Gastroesophageal sphincter (tissue), 4 donors: Measurements from ENCODE around the gene ZSCAN18. TPM values are rescaled to one million over a fixed set of nuclear protein-coding genes. Genes with fewer than 3 reads are reported as not detected.

ENCODE experiments used
- ATAC-seq: fragments of 150-250 bp; one replicate; pipeline ENCODE4 v1.9.1; 2016; ENCODE audit warnings: mild to moderate bottlenecking, moderate library complexity
- H3K27ac ChIP-seq, 4 donors: fragments of 200-600 bp; sonication (generic) in 3 of 4; 1 replicate in 3 of 4; 2 replicates in 1 of 4; pipeline ENCODE4 v1.5.1; 2016 to 2019
- H3K27me3 ChIP-seq: fragments of 200-600 bp; sonication (generic); one replicate; pipeline ENCODE4 v1.5.1; 2019
- H3K36me3 ChIP-seq, 2 donors: fragments of 200-600 bp; sonication (generic); one replicate each; pipeline ENCODE4 v1.5.1; 2019; ENCODE audit warnings: control low read depth in 1 of 2
- H3K4me1 ChIP-seq, 3 donors: fragments of 200-600 bp; sonication (generic); 1 replicate in 2 of 3; 2 replicates in 1 of 3; pipeline ENCODE4 v1.5.1; 2016 to 2019; ENCODE audit warnings: control low read depth in 2 of 3
- H3K4me3 ChIP-seq, 2 donors: fragments of 200-600 bp; sonication (generic); one replicate each; pipeline ENCODE4 v1.5.1; 2019; ENCODE audit warnings: mild to moderate bottlenecking in 1 of 2, moderate library complexity in 1 of 2
- H3K9me3 ChIP-seq, 3 donors: fragments of 200-600 bp; sonication (generic); one replicate each; pipeline ENCODE4 v1.5.1; 2017 to 2019; ENCODE audit warnings: control low read depth in 2 of 3
- EP300 ChIP-seq: sonication (generic); formaldehyde crosslinking; IDR thresholded peaks from one replicate; pipeline ENCODE4 v1.6.1; 2017; ENCODE audit warnings: antibody characterized with exemption, mild to moderate bottlenecking
- POLR2A ChIP-seq, 2 donors: fragments of 450-650 bp; IDR thresholded peaks; one replicate each; pipeline ENCODE4 v1.6.1; 2017; ENCODE audit warnings: antibody characterized with exemption in 2 of 2, mild to moderate bottlenecking in 2 of 2, moderate library complexity in 1 of 2
- POLR2AphosphoS5 ChIP-seq: sonication (generic); formaldehyde crosslinking; IDR thresholded peaks from one replicate; pipeline ENCODE4 v1.6.1; 2017; ENCODE audit warnings: antibody characterized with exemption
- WGBS, 2 donors: methylation state at CpG; one replicate each; pipeline ENCODE4 v1.1.5; 2018; ENCODE audit warnings: low coverage in 1 of 2; 5-methylcytosine and 5-hydroxymethylcytosine counted together
- total RNA-seq, 4 donors: library from RNA; depleted of rRNA; stranded (reverse); fragments of >200 nt; gene quantifications; one replicate each; pipeline ENCODE4 v1.1.0, GENCODE V29; 2016
- TF ChIP-seq, protein P1 (sequence below), 4 experiments: fragments of 200-600 bp in 2 of 4; fragments of 450-650 bp in 2 of 4; sonication (generic) in 1 of 4; IDR thresholded peaks; one replicate each; pipeline ENCODE4 v1.5.1; 2017 to 2019; ENCODE audit warnings: antibody characterized with exemption in 4 of 4, mild to moderate bottlenecking in 2 of 4, moderate library complexity in 2 of 4

ZSCAN18 gene
- total RNA-seq, 4 donors from 2014 or later: 82.4 to 144 (median 123) TPM

DNA sequence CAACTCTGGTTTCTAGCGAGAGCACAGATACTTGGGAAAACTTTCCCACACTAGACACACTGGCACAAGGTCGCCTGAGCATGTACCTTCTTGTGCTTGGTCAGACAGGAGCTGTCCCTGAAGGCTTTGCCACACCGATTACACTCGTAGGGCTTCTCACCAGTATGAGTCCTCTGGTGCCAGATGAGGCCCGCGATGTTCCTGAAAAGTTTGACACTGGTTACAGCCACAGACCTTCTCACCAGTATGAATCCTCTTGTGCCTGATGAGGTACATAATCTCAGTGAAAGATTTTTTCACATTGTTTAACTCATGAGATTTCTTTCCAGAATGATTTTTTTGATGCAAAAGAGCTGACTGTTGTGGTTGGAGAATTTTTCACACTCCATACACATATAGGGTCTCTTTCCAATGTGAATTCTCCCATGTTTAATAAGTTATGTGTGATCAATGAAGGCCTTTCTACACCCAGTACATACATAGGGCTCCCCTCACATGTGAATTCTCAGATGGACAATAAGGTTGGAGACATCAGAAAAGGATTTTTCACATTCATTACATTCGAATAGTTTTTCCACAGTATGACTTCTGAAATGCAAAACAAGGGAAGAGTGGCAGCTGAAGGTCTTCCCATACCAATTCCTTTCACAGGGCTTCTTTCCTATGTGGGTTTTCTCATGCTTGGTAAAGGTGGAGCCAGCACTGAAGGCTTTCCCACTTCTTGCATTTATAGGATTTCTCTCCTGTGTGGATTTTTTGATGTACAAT is 9.9 kb upstream of the ZSCAN18 start:
- 82 to 89% methylated on average over 3 to 7 of the region's 7 CpGs for WGBS, 2 donors
- ATAC-seq: no peak
- TF ChIP-seq POLR2AphosphoS5: no peak
- no peak for TF ChIP-seq EP300
- no peak for TF ChIP-seq POLR2A (IDR thresholded peaks at IDR 0.05)
- no peak overlapping the region for H3K4me3 ChIP-seq
- H3K4me1 ChIP-seq: no peaks in the 10 kb centered on the region
- no peaks in the 10 kb centered on the region for H3K36me3 ChIP-seq
- H3K27ac ChIP-seq: no peak overlapping the region
- H3K9me3 ChIP-seq: peaks cover 0 to 99% (median 10%) of the 10 kb centered on the region in 3 donors
- no peaks in the 10 kb centered on the region for H3K27me3 ChIP-seq

DNA sequence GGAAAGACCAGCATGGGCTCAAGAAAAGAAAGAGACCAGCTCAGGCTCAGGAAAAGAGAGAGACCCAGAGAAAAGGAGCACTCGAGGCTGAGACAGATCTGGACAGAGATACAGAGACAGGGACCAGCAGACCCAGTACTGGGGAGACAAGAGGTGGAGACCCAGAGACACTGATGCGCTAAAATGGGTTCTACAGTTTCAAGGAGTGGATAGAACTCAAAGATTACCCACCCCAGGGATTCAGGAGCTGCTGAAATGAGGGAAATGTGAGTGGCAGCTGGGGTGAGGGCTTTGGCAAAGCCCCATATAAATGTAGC is 609 bp upstream of the ZSCAN18 start:
- no peaks in the 10 kb centered on the region for H3K27me3 ChIP-seq
- H3K4me1 ChIP-seq: peaks cover 0 to 36% (median 8%) of the 10 kb centered on the region in 3 donors
- no peak for ATAC-seq
- H3K4me3 ChIP-seq: peak overlapping the region; percentile 76 to 86
- peaks cover 0 to 22% of the 10 kb centered on the region in 2 donors for H3K36me3 ChIP-seq
- TF ChIP-seq, protein P1, sequence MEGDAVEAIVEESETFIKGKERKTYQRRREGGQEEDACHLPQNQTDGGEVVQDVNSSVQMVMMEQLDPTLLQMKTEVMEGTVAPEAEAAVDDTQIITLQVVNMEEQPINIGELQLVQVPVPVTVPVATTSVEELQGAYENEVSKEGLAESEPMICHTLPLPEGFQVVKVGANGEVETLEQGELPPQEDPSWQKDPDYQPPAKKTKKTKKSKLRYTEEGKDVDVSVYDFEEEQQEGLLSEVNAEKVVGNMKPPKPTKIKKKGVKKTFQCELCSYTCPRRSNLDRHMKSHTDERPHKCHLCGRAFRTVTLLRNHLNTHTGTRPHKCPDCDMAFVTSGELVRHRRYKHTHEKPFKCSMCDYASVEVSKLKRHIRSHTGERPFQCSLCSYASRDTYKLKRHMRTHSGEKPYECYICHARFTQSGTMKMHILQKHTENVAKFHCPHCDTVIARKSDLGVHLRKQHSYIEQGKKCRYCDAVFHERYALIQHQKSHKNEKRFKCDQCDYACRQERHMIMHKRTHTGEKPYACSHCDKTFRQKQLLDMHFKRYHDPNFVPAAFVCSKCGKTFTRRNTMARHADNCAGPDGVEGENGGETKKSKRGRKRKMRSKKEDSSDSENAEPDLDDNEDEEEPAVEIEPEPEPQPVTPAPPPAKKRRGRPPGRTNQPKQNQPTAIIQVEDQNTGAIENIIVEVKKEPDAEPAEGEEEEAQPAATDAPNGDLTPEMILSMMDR (IDR thresholded peaks at IDR 0.05): no peak
- TF ChIP-seq EP300 (no peak), POLR2A (IDR thresholded peaks at IDR 0.05) (no peak), POLR2AphosphoS5 (no peak)
- H3K9me3 ChIP-seq: peaks cover 0 to 61% (median 0%) of the 10 kb centered on the region in 3 donors
- H3K27ac ChIP-seq: peak overlapping the region; percentile 94 to 97 (median 95)
- 4% methylated on average over 2 of the region's 2 CpGs; no CpG with 5 or more reads in 1 of the 2 donors for WGBS, 2 donors

DNA sequence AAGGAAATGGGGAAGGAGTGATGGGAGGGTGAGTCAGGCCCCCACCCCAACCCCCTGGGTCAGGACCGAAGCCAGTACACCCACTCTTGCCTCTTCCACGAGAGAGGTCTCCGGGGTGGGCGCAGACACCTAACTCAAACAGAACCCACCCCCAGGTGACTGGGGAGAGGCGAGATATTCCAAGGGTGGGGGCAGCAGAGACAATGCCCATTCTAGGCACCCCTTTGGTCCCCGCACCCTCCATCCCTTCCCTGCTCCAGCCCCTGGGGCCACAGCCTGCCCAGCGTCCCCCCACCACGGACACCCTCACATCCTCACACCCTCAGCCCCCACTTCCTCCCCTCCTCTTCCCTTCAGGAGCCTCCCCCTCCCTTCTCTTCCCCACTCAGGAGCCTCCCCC is 682 bp downstream of the ZSCAN18 start:
- peaks cover 0 to 59% (median 0%) of the 10 kb centered on the region in 3 donors for H3K9me3 ChIP-seq
- ATAC-seq: no peak

DNA sequence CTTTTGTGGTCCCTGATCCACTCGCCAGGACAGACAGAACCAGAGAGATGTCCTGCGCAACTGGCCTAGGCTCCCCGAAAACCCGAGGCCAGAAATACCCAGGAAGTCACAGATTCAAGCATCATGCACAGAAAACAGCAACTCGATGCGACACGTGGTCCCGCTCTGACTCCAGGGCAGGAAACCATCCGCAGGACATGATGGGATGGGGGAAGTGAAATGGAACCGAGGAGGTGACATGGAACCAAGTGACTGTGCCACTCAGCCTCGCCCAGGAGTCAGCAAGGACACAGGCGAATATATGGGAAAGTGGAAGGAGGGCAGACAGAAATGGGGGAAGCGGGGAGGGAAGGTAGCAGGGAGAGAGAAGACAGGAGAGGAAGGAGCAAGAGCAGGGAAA is 1.1 kb downstream of the ZSCAN18 start:
- ATAC-seq: no peak
- H3K36me3 ChIP-seq: peaks cover 0 to 37% of the 10 kb centered on the region in 2 donors
- H3K4me3 ChIP-seq: peak overlapping the region in 1 of 2 donors; percentile 76
- peaks cover 0 to 59% (median 0%) of the 10 kb centered on the region in 3 donors for H3K9me3 ChIP-seq
- H3K27me3 ChIP-seq: no peaks in the 10 kb centered on the region
- peaks cover 0 to 36% (median 8%) of the 10 kb centered on the region in 3 donors for H3K4me1 ChIP-seq
- peak overlapping the region in 2 of 4 donors; percentile 94 for H3K27ac ChIP-seq
- TF ChIP-seq POLR2A (IDR thresholded peaks at IDR 0.05) (no peak), EP300 (no peak), POLR2AphosphoS5 (no peak)
- TF ChIP-seq, protein P1 (IDR thresholded peaks at IDR 0.05): no peak
- 29 to 76% methylated on average over 1 to 8 of the region's 13 CpGs for whole genome bisulfite sequencing, 2 donors

More for the DNA sequence above, 682 bp downstream of the ZSCAN18 start:
- Histone ChIP-seq H3K4me3 (peak overlapping the region; percentile 76 to 86), H3K27me3 (no peaks in the 10 kb centered on the region), H3K4me1 (peaks cover 0 to 36% (median 8%) of the 10 kb centered on the region in 3 donors), H3K36me3 (peaks cover 0 to 32% of the 10 kb centered on the region in 2 donors), H3K27ac (peak overlapping the region in 3 of 4 donors; percentile 94 to 96 (median 94))
- TF ChIP-seq, protein P1 (IDR thresholded peaks at IDR 0.05): no peak
- WGBS, 2 donors: 17 to 20% methylated on average over 3 to 8 of the region's 8 CpGs

DNA sequence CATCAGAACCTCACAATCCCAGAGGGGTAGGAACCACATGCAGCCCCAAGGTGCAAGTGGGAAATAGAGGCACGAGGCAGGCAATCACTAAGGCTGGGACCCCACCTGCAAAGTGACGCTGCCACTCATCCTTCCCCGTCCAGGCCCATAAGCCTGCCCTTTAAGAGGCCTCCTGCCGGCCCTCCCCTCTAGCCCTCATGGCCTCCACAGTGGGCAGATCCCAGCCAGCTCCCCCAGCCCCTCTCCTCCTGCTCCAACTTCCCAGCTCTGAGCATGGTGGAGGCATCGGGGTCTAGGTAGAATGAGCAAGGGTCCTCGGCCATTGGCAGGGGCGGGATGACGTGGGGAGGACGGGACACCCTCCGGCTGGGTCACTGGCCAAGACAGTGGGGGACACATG is 2.7 kb downstream of the ZSCAN18 start:
- peaks cover 0 to 51% of the 10 kb centered on the region in 2 donors for H3K36me3 ChIP-seq
- H3K27me3 ChIP-seq: no peaks in the 10 kb centered on the region
- no peak overlapping the region for H3K27ac ChIP-seq
- no CpG with 5 or more reads among the region's 10 CpGs for WGBS, 2 donors
- no peak overlapping the region for H3K4me3 ChIP-seq
- peaks cover 0 to 61% (median 0%) of the 10 kb centered on the region in 3 donors for H3K9me3 ChIP-seq
- peaks cover 0 to 36% (median 8%) of the 10 kb centered on the region in 3 donors for H3K4me1 ChIP-seq
- TF ChIP-seq, protein P1 (IDR thresholded peaks at IDR 0.05): no peak
- TF ChIP-seq POLR2A (IDR thresholded peaks at IDR 0.05) (no peak), POLR2AphosphoS5 (no peak), EP300 (no peak)
- ATAC-seq: no peak
